Measurements from ENCODE around the gene FRMD3.

Gene FRMD3

DNA sequence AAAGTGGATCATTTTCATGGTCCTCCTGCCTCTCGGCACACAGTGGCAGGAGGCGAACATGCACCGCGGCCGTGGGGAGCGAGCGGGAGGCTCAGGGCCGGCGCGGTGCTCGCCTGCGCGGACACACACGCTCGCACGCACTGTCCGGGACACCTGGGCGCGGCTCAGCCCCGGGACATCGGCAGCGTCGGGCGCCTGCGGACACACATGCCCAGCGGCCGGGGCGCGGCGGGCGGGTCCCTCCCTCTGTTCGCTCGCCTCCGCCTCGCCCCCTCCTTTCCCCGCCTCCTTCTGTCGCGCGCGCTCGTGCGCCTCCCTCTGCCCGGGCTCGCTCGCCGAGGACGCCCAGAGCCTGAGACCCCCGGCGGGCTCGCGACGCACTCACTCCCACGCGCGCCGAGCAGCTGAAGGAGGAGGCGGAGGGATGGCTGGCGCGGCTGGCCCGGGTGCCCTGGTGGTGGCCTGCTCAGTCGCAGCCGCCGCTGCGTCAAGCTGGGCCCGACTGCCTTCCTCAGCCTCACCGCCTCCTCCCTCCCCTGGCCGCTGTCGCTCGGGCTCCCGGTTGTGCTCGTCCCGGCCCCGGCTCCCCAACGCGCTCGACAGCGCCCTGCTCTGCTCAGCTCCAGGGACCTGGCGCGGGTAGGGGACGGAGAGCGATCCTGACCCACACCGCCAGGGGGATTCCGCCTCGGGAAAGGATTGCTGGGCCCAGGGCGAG, at the start of gene FRMD3:
TSS of gene FRMD3 (minus strand) at position 230 of the 718 bp plus-strand sequence. CDS start at position 60, 170 bp downstream.
- Histone ChIP-seq H3K4me1 (ENCODE audit: control insufficient read depth in 5 of 5, insufficient read depth in 5 of 5, low read length in 5 of 5) (peaks cover 3 to 32% (median 24%) of the 10 kb centered on the region in 5 donors), H3K4me3 (ENCODE audit: low read depth in 1 of 5, low read length in 5 of 5) (peak within 1 kb of the TSS; percentile 64 to 82 (median 78)), H3K9me3 (ENCODE audit: control insufficient read depth in 5 of 5, low read length in 5 of 5) (no peaks in the 10 kb centered on the region), H3K9ac (ENCODE audit: low read length in 5 of 5) (peak within 1 kb of the TSS in 1 of 5 donors; percentile 48), H3K27me3 (ENCODE audit: control insufficient read depth in 5 of 5, insufficient read depth in 4 of 5, low read length in 5 of 5) (peaks cover 2 to 9% (median 6%) of the 10 kb centered on the region in 5 donors), H3K36me3 (ENCODE audit: control insufficient read depth in 5 of 5, insufficient read depth in 5 of 5, low read length in 5 of 5) (no peaks in the 10 kb centered on the region), H3K27ac (ENCODE audit: low read depth, low read length) (peak within 1 kb of the TSS; percentile 23)

DNA sequence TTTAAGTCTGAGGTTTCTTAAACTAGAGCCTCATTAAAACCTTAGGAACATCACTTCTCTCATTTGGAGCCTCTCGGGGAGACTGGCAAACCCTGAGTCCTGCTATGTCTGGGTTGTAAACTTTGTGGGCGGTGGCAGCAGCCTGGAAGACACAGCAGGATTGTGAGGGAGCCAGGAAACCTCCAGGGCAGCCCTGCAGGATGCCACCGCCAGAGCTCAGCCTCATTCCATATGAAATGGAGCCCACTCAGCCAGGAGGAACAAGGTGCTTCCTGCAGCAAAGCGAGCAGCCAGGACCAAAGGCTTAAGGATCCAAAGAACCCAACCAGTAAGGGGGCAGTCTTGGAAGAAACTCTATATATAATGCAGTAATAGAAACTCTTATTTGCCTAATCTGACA, 46.8 kb upstream of the FRMD3 start:
- Histone ChIP-seq H3K27ac (ENCODE audit: low read depth, low read length) (no peak overlapping the region), H3K9me3 (ENCODE audit: control insufficient read depth in 5 of 5, low read length in 5 of 5) (peaks cover 0 to 5% (median 0%) of the 10 kb centered on the region in 5 donors), H3K4me1 (ENCODE audit: control insufficient read depth in 5 of 5, insufficient read depth in 5 of 5, low read length in 5 of 5) (no peaks in the 10 kb centered on the region), H3K9ac (ENCODE audit: low read length in 5 of 5) (no peak overlapping the region), H3K36me3 (ENCODE audit: control insufficient read depth in 5 of 5, insufficient read depth in 5 of 5, low read length in 5 of 5) (no peaks in the 10 kb centered on the region), H3K4me3 (ENCODE audit: low read depth in 1 of 5, low read length in 5 of 5) (no peak overlapping the region), H3K27me3 (ENCODE audit: control insufficient read depth in 5 of 5, insufficient read depth in 4 of 5, low read length in 5 of 5) (no peaks in the 10 kb centered on the region)

DNA sequence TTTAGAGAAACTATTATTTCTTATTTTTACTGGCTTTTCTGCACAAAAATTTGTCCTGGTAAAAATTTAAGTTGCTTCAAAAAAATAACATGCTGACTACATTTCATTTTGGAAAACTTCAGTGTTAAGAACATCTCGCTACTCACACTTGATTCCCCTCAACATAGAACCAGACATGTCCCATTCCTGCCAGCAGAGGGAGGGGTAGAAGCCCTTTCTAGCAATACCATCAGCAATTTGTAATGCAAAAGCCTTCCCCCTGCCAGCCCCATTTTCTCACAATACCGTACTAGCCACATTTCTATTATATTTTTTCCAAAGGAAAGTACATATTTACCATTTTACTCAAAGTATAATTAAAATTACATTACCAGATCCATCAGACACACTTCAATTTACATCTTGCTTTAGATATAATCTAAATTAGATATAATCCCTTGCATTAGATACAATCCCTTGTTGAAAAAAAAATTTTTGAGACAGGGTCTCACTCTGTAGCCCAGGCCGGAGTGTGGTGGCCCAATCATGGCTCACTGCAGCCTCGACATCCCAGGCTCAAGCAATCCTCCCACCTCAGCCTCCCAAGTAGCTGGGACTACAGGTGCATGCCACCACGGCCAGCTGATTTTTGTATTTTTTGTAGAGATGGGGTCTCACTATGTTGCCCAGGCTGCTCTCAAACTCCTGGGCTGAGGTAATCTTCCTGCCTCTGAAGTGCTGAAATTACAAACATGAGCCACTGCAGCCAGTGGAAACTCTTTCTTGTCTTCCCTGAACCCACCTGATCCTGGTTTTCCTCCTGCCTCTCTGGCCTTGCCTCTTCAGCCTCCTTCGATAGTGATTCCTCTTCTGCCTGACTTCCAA, 45.2 kb upstream of the FRMD3 start:
- Histone ChIP-seq H3K36me3 (ENCODE audit: control insufficient read depth in 5 of 5, insufficient read depth in 5 of 5, low read length in 5 of 5) (no peaks in the 10 kb centered on the region), H3K4me1 (ENCODE audit: control insufficient read depth in 5 of 5, insufficient read depth in 5 of 5, low read length in 5 of 5) (no peaks in the 10 kb centered on the region), H3K9me3 (ENCODE audit: control insufficient read depth in 5 of 5, low read length in 5 of 5) (peaks cover 0 to 7% (median 0%) of the 10 kb centered on the region in 5 donors), H3K9ac (ENCODE audit: low read length in 5 of 5) (no peak overlapping the region), H3K27ac (ENCODE audit: low read depth, low read length) (no peak overlapping the region), H3K27me3 (ENCODE audit: control insufficient read depth in 5 of 5, insufficient read depth in 4 of 5, low read length in 5 of 5) (no peaks in the 10 kb centered on the region), H3K4me3 (ENCODE audit: low read depth in 1 of 5, low read length in 5 of 5) (no peak overlapping the region)

DNA sequence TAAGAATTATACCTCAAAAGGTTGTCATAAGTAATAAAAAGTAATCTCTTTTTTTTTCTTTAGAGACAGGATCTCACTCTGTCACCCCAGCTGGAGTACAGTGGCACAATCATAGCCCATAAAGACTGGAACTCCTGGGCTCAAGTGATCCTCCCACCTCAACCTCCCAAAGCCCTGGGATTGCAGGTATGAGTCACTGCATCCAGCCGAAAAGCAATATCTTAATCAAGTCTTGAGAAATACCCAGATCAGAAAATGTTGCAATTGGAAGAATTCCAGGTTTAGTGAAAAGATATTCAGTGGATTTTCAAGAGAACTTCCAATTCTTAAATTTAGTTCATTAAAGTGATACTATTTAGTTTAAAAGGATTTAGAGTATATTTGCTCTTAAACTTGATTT, 43.8 kb upstream of the FRMD3 start:
- Histone ChIP-seq H3K9me3 (ENCODE audit: control insufficient read depth in 5 of 5, low read length in 5 of 5) (peaks cover 0 to 8% (median 0%) of the 10 kb centered on the region in 5 donors), H3K9ac (ENCODE audit: low read length in 5 of 5) (no peak overlapping the region), H3K4me3 (ENCODE audit: low read depth in 1 of 5, low read length in 5 of 5) (no peak overlapping the region), H3K27ac (ENCODE audit: low read depth, low read length) (no peak overlapping the region), H3K4me1 (ENCODE audit: control insufficient read depth in 5 of 5, insufficient read depth in 5 of 5, low read length in 5 of 5) (no peaks in the 10 kb centered on the region), H3K36me3 (ENCODE audit: control insufficient read depth in 5 of 5, insufficient read depth in 5 of 5, low read length in 5 of 5) (no peaks in the 10 kb centered on the region), H3K27me3 (ENCODE audit: control insufficient read depth in 5 of 5, insufficient read depth in 4 of 5, low read length in 5 of 5) (no peaks in the 10 kb centered on the region)

DNA sequence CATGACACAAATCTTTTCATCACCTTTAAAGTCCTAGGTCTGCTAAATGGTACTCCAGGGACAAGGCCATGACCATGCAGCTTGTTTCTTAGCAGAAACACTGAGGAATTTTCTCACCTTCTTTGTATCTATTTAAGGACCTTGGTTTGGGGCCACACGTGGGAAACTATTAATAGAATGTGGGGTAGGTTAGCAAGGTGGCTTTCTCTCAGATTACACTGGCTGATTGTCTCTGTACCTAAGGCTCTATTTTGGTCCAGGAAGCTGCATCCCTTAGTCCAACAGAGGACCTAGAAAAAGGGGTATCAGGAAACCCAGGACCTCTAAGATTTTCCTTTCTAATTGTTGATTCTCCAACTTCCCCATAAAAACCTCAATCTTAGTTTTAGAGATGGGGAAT, 36.3 kb upstream of the FRMD3 start:
- Histone ChIP-seq H3K27me3 (ENCODE audit: control insufficient read depth in 5 of 5, insufficient read depth in 4 of 5, low read length in 5 of 5) (no peaks in the 10 kb centered on the region), H3K9ac (ENCODE audit: low read length in 5 of 5) (no peak overlapping the region), H3K27ac (ENCODE audit: low read depth, low read length) (no peak overlapping the region), H3K4me3 (ENCODE audit: low read depth in 1 of 5, low read length in 5 of 5) (no peak overlapping the region), H3K9me3 (ENCODE audit: control insufficient read depth in 5 of 5, low read length in 5 of 5) (peaks cover 0 to 3% (median 0%) of the 10 kb centered on the region in 5 donors), H3K4me1 (ENCODE audit: control insufficient read depth in 5 of 5, insufficient read depth in 5 of 5, low read length in 5 of 5) (peaks cover 3 to 23% (median 13%) of the 10 kb centered on the region in 5 donors), H3K36me3 (ENCODE audit: control insufficient read depth in 5 of 5, insufficient read depth in 5 of 5, low read length in 5 of 5) (no peaks in the 10 kb centered on the region)

DNA sequence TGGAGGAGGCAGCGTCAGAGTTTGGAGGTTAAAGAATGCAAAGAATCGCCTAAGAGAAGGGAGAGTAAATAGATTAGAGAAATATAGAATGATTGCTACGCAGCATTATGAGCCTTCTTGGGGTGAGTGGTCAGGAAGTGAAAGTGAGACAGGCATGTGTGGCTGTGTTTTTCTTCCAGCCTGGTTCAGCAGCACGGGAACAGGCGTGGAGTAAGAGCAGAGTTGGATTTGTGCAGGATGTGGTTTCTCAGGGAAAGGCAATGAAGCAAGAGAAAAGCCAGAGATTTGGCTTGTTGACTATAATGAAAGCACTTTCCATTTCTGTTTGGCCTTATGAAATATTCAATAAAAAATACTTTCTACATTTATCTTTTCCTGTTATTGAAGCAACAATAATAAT, 34.3 kb upstream of the FRMD3 start:
- peaks cover 3 to 28% (median 19%) of the 10 kb centered on the region in 5 donors for H3K4me1 ChIP-seq (ENCODE audit: control insufficient read depth in 5 of 5, insufficient read depth in 5 of 5, low read length in 5 of 5)
- no peak overlapping the region for H3K9ac ChIP-seq (ENCODE audit: low read length in 5 of 5)
- no peak overlapping the region for H3K27ac ChIP-seq (ENCODE audit: low read depth, low read length)
- no peaks in the 10 kb centered on the region for H3K36me3 ChIP-seq (ENCODE audit: control insufficient read depth in 5 of 5, insufficient read depth in 5 of 5, low read length in 5 of 5)
- H3K4me3 ChIP-seq (ENCODE audit: low read depth in 1 of 5, low read length in 5 of 5): no peak overlapping the region
- no peaks in the 10 kb centered on the region for H3K27me3 ChIP-seq (ENCODE audit: control insufficient read depth in 5 of 5, insufficient read depth in 4 of 5, low read length in 5 of 5)
- H3K9me3 ChIP-seq (ENCODE audit: control insufficient read depth in 5 of 5, low read length in 5 of 5): no peaks in the 10 kb centered on the region

DNA sequence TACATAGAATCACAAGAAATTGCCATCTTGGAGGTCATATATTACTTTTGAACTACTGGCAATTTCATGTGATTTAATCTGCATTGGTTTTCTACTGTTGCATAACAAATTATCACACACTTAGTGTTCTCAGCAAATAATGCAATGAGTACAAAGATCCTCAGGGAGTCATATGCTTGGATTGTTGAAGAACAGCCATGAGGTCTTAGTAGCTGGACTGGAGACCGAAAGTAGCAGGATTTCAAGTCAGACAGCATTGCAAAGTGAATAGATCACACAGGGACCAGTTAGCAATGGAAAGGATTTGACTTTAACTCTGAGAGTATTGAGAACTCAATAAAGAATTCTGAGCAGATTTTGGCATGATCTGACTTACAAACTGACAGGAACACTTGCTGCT, 32.2 kb upstream of the FRMD3 start:
- Histone ChIP-seq H3K36me3 (ENCODE audit: control insufficient read depth in 5 of 5, insufficient read depth in 5 of 5, low read length in 5 of 5) (no peaks in the 10 kb centered on the region), H3K27me3 (ENCODE audit: control insufficient read depth in 5 of 5, insufficient read depth in 4 of 5, low read length in 5 of 5) (no peaks in the 10 kb centered on the region), H3K27ac (ENCODE audit: low read depth, low read length) (no peak overlapping the region), H3K9ac (ENCODE audit: low read length in 5 of 5) (no peak overlapping the region), H3K4me3 (ENCODE audit: low read depth in 1 of 5, low read length in 5 of 5) (no peak overlapping the region), H3K9me3 (ENCODE audit: control insufficient read depth in 5 of 5, low read length in 5 of 5) (no peaks in the 10 kb centered on the region), H3K4me1 (ENCODE audit: control insufficient read depth in 5 of 5, insufficient read depth in 5 of 5, low read length in 5 of 5) (peaks cover 3 to 28% (median 19%) of the 10 kb centered on the region in 5 donors)

DNA sequence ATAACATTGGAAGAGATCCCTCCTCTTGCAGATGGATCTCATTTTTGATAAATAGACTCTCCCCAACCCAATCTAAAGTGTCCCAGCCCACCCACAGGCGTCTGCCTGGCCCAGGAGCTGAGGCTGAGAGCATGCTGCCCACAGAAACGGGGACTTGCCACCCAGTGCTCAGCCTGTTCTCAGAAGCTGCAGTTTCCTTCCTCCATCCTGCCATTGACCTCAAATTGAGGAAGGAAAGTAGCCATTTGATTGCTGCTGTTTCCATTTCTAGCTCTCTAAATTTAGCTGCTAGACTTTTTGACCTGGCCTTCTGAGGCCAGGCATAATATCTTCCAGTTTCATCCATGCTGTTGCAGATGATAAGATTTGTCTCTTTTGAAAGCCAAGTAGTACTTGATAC, 31.1 kb upstream of the FRMD3 start:
- peaks cover 3 to 28% (median 19%) of the 10 kb centered on the region in 5 donors for H3K4me1 ChIP-seq (ENCODE audit: control insufficient read depth in 5 of 5, insufficient read depth in 5 of 5, low read length in 5 of 5)
- no peaks in the 10 kb centered on the region for H3K27me3 ChIP-seq (ENCODE audit: control insufficient read depth in 5 of 5, insufficient read depth in 4 of 5, low read length in 5 of 5)
- H3K27ac ChIP-seq (ENCODE audit: low read depth, low read length): no peak overlapping the region
- H3K4me3 ChIP-seq (ENCODE audit: low read depth in 1 of 5, low read length in 5 of 5): no peak overlapping the region
- H3K36me3 ChIP-seq (ENCODE audit: control insufficient read depth in 5 of 5, insufficient read depth in 5 of 5, low read length in 5 of 5): no peaks in the 10 kb centered on the region
- no peaks in the 10 kb centered on the region for H3K9me3 ChIP-seq (ENCODE audit: control insufficient read depth in 5 of 5, low read length in 5 of 5)
- no peak overlapping the region for H3K9ac ChIP-seq (ENCODE audit: low read length in 5 of 5)

DNA sequence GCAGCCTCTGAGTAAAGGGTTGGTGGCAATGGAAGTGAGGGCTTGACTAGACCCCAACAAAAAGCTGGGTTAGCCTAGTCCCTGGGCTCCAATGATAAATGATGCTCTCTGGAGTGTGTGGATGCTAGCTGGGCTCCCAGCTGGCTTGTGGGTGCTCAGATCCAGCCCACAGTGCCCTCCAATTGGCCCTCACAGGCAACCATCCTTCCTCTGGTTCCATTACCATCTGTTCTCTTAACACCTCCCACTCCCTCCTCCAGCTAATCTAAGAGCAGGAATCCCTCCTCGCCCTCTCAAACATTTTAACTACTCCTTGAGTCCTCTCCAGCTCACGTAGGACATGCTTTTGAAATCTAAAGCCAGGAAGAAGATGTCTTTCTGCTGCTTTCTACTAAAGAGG, 25.2 kb upstream of the FRMD3 start:
- H3K4me3 ChIP-seq (ENCODE audit: low read depth in 1 of 5, low read length in 5 of 5): no peak overlapping the region
- no peak overlapping the region for H3K9ac ChIP-seq (ENCODE audit: low read length in 5 of 5)

More for the DNA sequence above, 25.2 kb upstream of the FRMD3 start:
- Histone ChIP-seq H3K4me1 (ENCODE audit: control insufficient read depth in 5 of 5, insufficient read depth in 5 of 5, low read length in 5 of 5) (no peaks in the 10 kb centered on the region), H3K27me3 (ENCODE audit: control insufficient read depth in 5 of 5, insufficient read depth in 4 of 5, low read length in 5 of 5) (peaks cover 0 to 2% (median 0%) of the 10 kb centered on the region in 5 donors), H3K36me3 (ENCODE audit: control insufficient read depth in 5 of 5, insufficient read depth in 5 of 5, low read length in 5 of 5) (no peaks in the 10 kb centered on the region), H3K27ac (ENCODE audit: low read depth, low read length) (no peak overlapping the region), H3K9me3 (ENCODE audit: control insufficient read depth in 5 of 5, low read length in 5 of 5) (no peaks in the 10 kb centered on the region)

All from subcutaneous abdominal adipose tissue (tissue), 5 donors.